ENCODE results near the gene ZBED4. TPM values are rescaled to one million over a fixed set of nuclear protein-coding genes. Genes with fewer than 3 reads are reported as not detected.

The ZBED4 gene
- polyA plus RNA-seq, 1 experiment: 6.3 TPM

DNA sequence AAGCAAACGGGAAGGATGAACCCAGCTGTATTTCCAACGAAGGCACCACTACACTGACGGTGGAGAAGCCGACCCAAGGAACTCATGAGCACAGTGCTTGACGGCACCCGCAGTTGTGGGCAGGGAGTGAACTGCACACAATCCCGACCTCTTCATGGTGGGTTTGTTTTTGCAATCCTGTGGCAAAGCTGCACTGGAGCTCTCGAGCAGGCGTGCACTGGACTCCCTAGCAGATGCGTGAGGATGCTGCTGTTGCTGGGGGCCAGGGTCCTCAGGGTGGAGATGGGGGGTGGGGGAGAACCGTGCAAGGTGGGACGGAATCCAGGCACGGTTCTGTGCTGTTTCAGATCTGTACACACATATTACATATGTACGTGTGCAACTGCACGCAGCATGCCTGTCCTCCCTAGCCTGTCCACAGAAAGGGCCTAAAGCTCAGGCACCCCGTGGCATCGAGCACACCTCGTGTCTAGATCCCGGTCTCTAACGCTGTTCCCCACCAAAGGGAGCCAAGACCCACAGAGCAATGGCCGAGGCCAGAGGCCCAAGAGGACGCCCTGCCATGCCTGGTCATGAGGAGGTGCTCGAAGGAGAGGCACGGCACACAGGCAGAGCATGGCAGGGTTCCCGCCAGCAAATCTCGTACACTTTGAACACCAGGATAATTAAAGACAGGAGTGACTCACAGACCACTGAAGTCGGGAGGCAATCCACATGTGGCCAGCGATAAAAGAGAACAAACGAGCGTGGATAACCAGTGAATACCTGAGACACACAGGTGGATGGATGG, 47.0 kb downstream of the ZBED4 start:
- Histone ChIP-seq H3K27ac (ENCODE audit: low read depth, low read length) (no peak overlapping the region), H3K9me3 (ENCODE audit: control insufficient read depth, insufficient read depth, low read length) (no peaks in the 10 kb centered on the region; the same call in 1 of the 2 replicates), H3K4me3 (ENCODE audit: low read depth, low read length) (no peak overlapping the region), H3K27me3 (ENCODE audit: control insufficient read depth, insufficient read depth, low read length) (no peaks in the 10 kb centered on the region)
- no peak for DNase-seq (ENCODE audit: low read depth, low spot score)
- ChIA-PET CTCF (no interaction called here), POLR2A (no interaction called here)
- TF ChIP-seq, protein P1, sequence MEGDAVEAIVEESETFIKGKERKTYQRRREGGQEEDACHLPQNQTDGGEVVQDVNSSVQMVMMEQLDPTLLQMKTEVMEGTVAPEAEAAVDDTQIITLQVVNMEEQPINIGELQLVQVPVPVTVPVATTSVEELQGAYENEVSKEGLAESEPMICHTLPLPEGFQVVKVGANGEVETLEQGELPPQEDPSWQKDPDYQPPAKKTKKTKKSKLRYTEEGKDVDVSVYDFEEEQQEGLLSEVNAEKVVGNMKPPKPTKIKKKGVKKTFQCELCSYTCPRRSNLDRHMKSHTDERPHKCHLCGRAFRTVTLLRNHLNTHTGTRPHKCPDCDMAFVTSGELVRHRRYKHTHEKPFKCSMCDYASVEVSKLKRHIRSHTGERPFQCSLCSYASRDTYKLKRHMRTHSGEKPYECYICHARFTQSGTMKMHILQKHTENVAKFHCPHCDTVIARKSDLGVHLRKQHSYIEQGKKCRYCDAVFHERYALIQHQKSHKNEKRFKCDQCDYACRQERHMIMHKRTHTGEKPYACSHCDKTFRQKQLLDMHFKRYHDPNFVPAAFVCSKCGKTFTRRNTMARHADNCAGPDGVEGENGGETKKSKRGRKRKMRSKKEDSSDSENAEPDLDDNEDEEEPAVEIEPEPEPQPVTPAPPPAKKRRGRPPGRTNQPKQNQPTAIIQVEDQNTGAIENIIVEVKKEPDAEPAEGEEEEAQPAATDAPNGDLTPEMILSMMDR (IDR thresholded peaks at IDR 0.05; ENCODE audit: low read depth, low read length): no peak

DNA sequence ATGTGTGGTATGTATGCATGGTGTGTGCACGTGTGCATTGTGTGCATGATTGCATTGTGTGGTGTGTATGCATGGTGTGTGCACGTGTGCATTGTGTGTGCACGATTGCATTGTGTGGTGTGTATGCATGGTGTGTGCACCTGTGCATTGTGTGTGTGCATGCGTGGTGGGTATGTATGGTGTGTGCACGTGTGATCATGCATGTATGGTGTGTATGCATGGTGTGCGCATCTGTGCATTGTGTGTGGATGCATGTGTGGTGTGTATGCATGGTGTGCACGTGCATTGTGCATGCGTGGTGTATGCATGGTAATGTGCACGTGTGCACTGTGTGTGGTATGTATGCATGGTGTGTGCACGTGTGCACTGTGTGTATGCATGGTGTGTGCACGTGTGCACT, 47.8 kb downstream of the ZBED4 start:
- no peak for DNase-seq (ENCODE audit: low read depth, low spot score)
- Histone ChIP-seq H3K4me3 (ENCODE audit: low read depth, low read length) (no peak overlapping the region), H3K9me3 (ENCODE audit: control insufficient read depth, insufficient read depth, low read length) (no peaks in the 10 kb centered on the region; the same call in 1 of the 2 replicates), H3K27ac (ENCODE audit: low read depth, low read length) (no peak overlapping the region), H3K27me3 (ENCODE audit: control insufficient read depth, insufficient read depth, low read length) (no peaks in the 10 kb centered on the region)
- ChIA-PET POLR2A (no interaction called here), CTCF (no interaction called here)
- TF ChIP-seq, protein P1 (IDR thresholded peaks at IDR 0.05; ENCODE audit: low read depth, low read length): no peak

DNA sequence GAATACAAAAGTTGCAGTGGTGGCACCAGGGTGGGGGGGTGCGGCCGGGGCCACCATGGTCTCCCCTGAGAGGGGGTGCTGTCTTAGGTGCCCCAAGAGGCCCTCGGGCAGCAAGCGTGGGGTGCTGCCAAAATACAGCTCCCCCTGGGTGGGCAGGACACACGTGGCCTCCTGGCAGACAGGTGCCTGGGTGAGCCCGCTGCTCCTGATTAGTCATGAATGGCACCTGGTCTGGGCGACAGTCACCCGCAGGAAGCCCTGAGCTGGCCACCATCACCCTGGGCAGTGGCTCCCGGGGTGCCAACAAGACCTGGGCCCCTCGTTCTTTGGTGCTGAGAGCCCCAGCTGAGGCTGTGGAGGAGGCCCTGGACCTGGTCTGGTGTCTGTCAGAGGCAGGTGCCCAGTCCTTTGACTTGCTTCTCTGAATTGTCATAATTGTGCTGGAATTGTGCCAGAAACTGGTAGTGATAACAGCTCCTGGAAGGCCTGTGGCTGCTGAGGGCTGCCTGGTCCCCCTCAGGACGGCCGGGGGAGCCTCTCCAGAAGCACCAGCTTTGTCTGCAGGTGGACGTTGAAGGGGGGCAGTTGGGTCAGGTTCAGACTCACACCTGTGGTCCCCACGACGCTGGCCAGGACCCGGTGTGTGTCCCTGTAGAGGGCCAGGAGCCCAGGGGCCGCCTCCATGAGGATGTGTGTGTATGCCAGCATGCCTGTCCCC, 49.8 kb downstream of the ZBED4 start:
- POLR2A ChIA-PET: interaction anchor here (0.6 kb wide), 1 partner anchor 199 kb away, joined by 4 read pairs; no protein-coding TSS in a partner anchor
- H3K27ac ChIP-seq (ENCODE audit: low read depth, low read length): no peak overlapping the region

DNA sequence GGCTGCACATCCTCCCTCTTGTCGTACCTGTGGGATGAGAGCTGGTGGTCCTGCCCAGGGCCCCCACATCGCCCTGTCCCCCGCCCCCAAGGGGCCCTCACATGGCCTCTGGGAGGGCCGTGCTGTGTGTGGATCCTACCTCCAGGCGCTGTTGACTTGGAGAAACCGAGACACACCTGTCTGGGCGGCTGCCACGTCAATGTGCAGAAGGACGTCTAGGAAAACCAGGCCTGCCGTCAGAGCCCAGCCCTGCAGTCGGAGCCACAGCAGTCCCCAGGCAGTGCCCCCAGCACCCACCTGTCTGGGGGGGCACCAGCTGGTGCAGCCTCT, 50.4 kb downstream of the ZBED4 start:
- no peak overlapping the region for H3K4me3 ChIP-seq (ENCODE audit: low read depth, low read length)
- ChIA-PET CTCF (no interaction called here), POLR2A (no interaction called here)
- TF ChIP-seq, protein P1 (IDR thresholded peaks at IDR 0.05; ENCODE audit: low read depth, low read length): no peak
- no peaks in the 10 kb centered on the region; the same call in 1 of the 2 replicates for H3K9me3 ChIP-seq (ENCODE audit: control insufficient read depth, insufficient read depth, low read length)
- no peak overlapping the region for H3K27ac ChIP-seq (ENCODE audit: low read depth, low read length)
- no peak for DNase-seq (ENCODE audit: low read depth, low spot score)
- no peaks in the 10 kb centered on the region for H3K27me3 ChIP-seq (ENCODE audit: control insufficient read depth, insufficient read depth, low read length)

More for the DNA sequence above, 49.8 kb downstream of the ZBED4 start:
- Histone ChIP-seq H3K9me3 (ENCODE audit: control insufficient read depth, insufficient read depth, low read length) (no peaks in the 10 kb centered on the region; the same call in 1 of the 2 replicates), H3K27me3 (ENCODE audit: control insufficient read depth, insufficient read depth, low read length) (no peaks in the 10 kb centered on the region), H3K4me3 (ENCODE audit: low read depth, low read length) (no peak overlapping the region)
- CTCF ChIA-PET: no interaction called here
- DNase-seq (ENCODE audit: low read depth, low spot score): no peak
- TF ChIP-seq, protein P1 (IDR thresholded peaks at IDR 0.05; ENCODE audit: low read depth, low read length): no peak

DNA sequence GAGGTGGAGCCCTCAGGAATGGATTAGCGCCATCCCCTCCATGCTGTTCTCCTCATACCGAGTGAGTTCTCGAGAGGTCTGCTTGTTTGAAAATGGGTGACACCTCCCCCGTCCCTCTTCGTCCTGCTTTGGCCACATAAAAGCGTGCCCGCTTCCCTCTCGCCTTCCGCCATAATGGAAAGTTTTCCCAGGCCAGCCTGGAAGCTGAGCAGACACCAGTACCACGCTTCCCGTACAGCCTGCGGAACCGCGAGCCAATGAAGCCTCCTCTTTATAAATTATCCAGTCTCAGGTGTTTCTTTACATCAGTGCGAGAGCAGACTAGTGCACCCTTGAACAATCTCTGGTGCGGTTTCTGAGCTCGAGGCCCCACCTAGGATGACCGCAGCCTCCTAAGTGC, 51.8 kb downstream of the ZBED4 start:
- Histone ChIP-seq H3K9me3 (ENCODE audit: control insufficient read depth, insufficient read depth, low read length) (no peaks in the 10 kb centered on the region; the same call in 1 of the 2 replicates), H3K4me3 (ENCODE audit: low read depth, low read length) (no peak overlapping the region), H3K27ac (ENCODE audit: low read depth, low read length) (no peak overlapping the region), H3K27me3 (ENCODE audit: control insufficient read depth, insufficient read depth, low read length) (no peaks in the 10 kb centered on the region)
- ChIA-PET CTCF (no interaction called here), POLR2A (no interaction called here)
- no peak for DNase-seq (ENCODE audit: low read depth, low spot score)
- TF ChIP-seq, protein P1 (IDR thresholded peaks at IDR 0.05; ENCODE audit: low read depth, low read length): no peak

All from AG04450 (cell line).